ENCODE results near the gene NHLRC3.

- TF ChIP-seq POLR2A (IDR thresholded peaks at IDR 0.05) (no peak), CTCF (IDR thresholded peaks at IDR 0.05) (no peak), POLR2AphosphoS5 (IDR thresholded peaks at IDR 0.05) (peak; percentile 56)
These were observed 14.5 kb upstream of the NHLRC3 start for GRCh38 chr13:39023761-39024160.
